HG02840 (cell line): Measurements from ENCODE around the gene PIK3C3.

Experiments
- ATAC-seq: cut with Tn5 transposase; IDR thresholded peaks from one replicate; pipeline ENCODE4 v1.9.1; 2021; ENCODE audit warnings: mild to moderate bottlenecking, moderate library complexity, moderate number of reproducible peaks; ENCODE audit not compliant: unreplicated experiment, low FRiP score

PIK3C3 gene

GRCh38 chr18:41959045-41959444, 4.0 kb downstream of the PIK3C3 start:
- no peak for ATAC-seq

DNA sequence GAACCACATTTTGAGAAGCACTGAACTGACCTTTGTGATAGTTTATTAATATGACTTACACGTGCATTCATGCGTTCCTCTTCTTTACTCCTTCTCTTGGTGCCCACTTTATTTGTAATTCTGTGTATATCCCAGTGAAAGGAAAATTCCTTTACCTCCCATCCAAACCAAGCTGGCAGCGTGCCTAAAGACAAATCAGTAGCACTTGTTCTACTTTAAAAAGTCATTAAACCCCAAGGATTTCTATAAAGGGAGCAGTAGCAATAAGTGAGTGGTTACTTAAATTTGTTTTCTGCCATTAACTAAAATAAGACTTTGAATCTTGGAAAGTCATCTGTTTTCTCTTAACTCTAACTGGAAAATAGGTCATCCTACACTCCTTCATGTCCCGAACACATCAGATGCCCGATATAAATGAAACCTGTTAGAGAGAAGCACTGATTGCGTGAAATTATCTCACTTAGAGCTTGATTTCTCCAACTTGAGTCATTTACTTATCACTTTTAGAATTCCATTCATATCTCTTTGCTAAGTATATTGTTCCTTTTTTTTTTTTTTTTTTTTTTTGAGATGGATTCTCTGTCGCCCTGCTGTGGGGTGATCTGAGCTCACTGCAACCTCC, 10.7 kb downstream of the PIK3C3 start:
- no peak for ATAC-seq

DNA sequence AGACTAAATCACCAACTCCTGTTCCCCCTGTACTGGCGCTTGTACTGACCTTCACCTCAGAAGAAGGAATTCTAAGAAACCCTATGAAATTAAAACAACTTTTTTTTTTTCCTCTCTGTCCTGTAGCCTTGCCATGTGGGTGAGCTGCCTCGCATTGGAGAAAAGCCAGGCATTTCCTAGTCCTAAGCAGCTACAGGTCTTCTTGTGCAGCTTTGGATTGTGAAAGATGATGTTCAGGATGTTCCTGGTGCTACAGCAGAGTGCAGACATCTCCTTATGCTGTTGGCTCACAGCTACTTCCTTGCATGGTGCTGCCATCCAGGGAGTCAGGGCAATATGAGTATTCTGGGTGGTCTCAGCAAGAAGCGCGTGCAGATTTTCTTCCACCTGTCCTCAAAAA, 11.9 kb downstream of the PIK3C3 start:
- no peak for ATAC-seq

GRCh38 chr18:41967680-41968079, 12.6 kb downstream of the PIK3C3 start:
- ATAC-seq = no peak

DNA sequence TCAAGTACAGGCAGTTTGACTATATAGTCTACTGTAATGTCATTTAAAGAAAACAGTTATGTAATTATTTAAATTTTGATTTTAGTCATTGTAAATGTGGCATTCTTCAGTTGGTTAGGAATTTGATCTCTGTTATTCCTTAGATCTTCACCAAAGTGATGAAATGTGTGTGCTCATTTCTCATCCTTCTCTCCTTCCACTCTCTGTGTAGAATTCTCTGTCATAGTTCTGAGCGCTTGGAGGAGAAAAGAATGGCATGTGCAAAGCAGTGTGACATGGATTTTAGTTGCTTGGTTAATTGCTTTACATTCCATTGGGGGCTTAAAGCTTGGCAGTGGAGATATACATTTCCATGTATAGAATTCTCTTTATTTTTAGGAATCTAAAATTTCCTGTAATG, 14.8 kb downstream of the PIK3C3 start:
- no peak for ATAC-seq

- no peak for ATAC-seq
Measured at GRCh38 chr18:41972067-41972925, 17.3 kb downstream of the PIK3C3 start.

DNA sequence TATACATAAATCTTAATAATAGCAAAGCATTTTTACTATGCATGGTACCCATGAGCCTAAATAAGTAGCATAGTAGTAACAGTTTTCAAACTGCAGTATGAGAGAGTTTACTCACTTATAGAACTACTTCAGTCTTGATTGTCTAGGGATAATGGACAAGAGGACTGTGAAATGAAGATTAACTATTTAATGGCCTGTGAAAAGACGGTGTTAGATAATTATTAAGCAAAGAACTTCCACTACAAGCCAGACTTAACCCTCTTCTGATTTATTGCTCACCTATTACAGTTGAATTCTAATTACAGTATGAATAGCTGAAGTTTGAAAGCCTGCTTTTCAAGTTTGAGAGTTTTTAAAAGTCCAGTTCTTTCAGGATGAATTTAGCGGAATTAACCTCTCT, 18.9 kb downstream of the PIK3C3 start:
- no peak for ATAC-seq

DNA sequence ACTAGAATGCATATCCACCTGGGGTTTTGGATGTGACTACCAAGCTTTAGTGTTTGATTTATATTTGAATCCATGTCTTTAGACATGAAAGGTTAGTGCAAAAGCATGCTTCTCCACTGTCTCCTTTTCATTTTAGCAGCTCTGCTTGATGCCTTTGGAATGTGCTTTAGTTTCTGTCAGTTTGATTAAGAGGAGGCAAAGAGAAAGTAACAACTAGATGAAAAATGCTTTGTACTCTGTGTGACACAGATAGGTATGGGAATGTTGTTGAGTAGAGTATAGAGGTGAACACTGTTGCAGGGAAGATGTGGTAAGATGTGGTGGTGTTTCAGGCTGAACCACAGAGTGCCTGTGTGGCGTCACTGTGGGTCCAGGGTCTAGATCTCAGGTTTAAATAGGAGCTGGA, 19.8 kb downstream of the PIK3C3 start:
- no peak for ATAC-seq

- ATAC-seq = no peak
Measured at GRCh38 chr18:41975284-41975683, 20.2 kb downstream of the PIK3C3 start.

DNA sequence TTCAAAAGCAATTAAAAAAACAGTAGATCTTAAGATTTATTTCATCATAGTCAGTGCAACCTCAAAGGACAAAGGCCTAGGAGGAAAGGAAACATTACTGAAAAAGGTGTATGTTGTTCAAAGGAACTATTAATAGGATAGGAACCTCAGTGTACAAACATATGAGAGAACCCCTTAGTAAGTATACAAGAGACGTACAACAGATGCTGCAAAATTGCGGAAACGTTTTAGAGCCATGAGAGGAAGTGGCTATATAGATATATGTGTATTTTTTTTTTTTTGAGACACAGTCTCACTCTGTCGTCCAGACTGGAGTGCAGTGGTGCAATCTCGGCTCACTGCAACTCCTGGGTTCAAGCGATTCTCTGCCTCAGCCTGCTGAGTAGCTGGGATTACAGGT, 22.2 kb downstream of the PIK3C3 start:
- ATAC-seq = no peak

GRCh38 chr18:41982942-41983660, 28.1 kb downstream of the PIK3C3 start:
- peak; percentile 81 for ATAC-seq

GRCh38 chr18:41985914-41986313, 30.9 kb downstream of the PIK3C3 start:
- ATAC-seq = no peak

DNA sequence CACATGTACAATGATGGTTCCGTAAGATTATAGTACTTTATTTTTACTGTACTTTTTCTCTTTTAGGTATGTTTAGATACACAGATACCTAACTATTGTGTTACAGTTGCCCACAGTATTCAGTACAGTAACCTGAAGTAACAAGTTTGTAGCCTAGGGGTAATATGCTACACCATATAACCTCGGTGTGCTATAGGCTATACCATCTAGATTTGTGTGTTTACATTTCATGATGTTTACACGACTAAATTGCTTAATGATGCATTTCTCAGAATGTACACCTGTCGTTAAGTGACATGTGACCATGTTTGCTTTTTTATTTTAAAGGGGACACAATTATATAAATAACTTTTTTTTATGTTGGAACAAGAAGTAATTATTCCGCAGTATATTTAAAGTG, 34.5 kb downstream of the PIK3C3 start:
- ATAC-seq = no peak

DNA sequence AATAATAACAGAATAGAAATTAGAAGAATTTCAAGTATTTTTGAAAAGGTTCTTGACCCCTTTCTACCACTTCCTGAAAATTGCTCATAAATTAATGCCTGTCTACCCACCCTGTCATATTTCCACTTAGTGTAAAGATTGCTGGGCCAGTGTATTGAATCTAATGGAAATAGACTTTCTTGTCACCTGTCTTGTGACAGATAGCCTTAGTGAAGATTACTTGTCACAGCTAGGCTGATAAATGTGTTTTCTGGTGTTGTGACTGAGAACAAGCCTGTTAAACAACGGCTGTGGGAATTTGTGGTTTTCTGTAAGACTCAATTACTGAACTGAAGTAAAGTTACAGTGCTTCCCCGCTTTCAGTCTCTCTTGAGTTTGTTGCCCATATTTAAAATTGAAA, 37.0 kb downstream of the PIK3C3 start:
- ATAC-seq = no peak

DNA sequence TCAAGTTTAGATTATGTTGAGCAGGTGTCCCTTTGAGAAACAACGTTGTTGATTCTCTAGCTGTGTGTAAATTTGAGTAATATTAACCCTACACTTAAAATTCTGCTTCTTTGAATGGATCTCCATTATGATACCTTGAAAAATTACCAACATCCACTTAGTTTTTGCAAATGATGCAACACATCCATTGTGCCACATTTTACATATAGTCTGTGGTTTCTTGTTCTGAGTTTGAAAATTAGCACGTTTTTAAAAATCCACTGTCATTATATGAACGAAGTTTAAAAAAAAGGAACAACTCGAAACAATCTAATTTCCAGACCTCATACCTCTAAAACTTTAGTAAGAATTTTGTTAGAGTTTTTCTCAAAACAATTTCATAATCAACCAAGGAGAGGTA, 37.7 kb downstream of the PIK3C3 start:
- ATAC-seq = no peak

GRCh38 chr18:41993151-41993550, 38.1 kb downstream of the PIK3C3 start:
- no peak for ATAC-seq

DNA sequence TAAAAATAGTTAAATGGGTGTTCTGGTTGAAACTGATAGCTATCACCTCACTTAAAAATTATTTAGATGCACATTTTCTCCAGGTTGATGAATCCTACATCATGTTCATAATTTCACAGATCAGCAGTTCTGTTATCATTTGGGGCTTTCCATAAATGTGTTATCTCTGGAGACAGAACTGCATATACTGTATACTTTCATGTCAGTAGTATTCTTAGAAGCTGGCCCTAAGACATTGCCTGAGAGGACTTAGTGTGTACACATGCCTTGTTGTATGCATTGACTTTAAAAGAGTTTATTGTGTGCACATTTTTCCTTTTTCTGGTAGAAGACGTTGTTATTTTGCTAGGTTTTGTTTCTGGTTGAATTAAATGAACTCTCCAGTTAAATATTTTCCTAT, 41.0 kb downstream of the PIK3C3 start:
- ATAC-seq = no peak

GRCh38 chr18:41999751-42000150, 44.7 kb downstream of the PIK3C3 start:
- no peak for ATAC-seq

GRCh38 chr18:42001801-42002200, 46.8 kb downstream of the PIK3C3 start:
- ATAC-seq = no peak

DNA sequence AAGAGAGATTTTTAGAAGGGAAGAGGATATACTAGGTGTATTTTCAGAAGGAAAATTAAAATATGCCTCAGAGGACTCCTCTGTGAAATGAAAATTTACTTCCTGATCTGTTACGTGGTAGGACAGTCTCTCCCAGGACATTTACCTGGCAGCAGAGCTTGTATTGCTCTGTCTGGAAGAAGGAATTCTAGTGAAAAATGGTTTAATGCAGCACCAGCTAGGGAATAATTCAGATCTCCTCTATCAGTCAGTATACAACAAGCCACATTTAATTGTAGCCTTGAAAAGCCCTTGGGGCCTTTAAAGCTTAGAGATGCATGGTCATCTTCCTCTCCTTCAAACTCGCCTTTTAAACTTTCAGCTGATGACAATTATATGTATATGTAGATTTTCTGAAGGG, 49.6 kb downstream of the PIK3C3 start:
- no peak for ATAC-seq

GRCh38 chr18:42005782-42006181, 50.7 kb downstream of the PIK3C3 start:
- no peak for ATAC-seq
